H1 (cell line): Measurements from ENCODE around the gene DNAAF8. TPM values are rescaled to one million over a fixed set of nuclear protein-coding genes. Genes with fewer than 3 reads are reported as not detected.

Experiments
- CHD1 ChIP-seq: IDR thresholded peaks from 2 replicates; pipeline ENCODE4 v1.6.1; 2012; ENCODE audit warnings: low read depth, low read length, improper control_type of control experiment
- EP300 ChIP-seq, 2 experiments: IDR thresholded peaks; 1 replicate in 1 of 2; 2 replicates in 1 of 2; pipeline ENCODE4 v1.6.1; 2011 to 2012; ENCODE audit warnings: low read depth in 2 of 2, low read length in 2 of 2, mild to moderate bottlenecking in 2 of 2, borderline replicate concordance in 1 of 2, inconsistent platforms in 1 of 2, moderate library complexity in 1 of 2
- EZH2 ChIP-seq: fragments of 200-600 bp; sonication (generic); IDR thresholded peaks from 2 replicates; pipeline ENCODE4 v1.7.1; 2012; ENCODE audit warnings: low read depth, mild to moderate bottlenecking, moderate library complexity, low read length, inconsistent platforms; ENCODE audit not compliant: severe bottlenecking
- GTF2F1 ChIP-seq: IDR thresholded peaks from 2 replicates; pipeline ENCODE4 v1.6.1; 2012; ENCODE audit warnings: low read depth, low read length, improper control_type of control experiment, borderline replicate concordance
- TAF7 ChIP-seq: optimal IDR thresholded peaks from 2 replicates; pipeline ENCODE3; 2011; ENCODE audit warnings: low read depth, mild to moderate bottlenecking, inconsistent platforms, low read length, moderate library complexity, borderline replicate concordance
- polyA plus RNA-seq, 7 experiments: library from polyadenylated mRNA; depleted of rRNA in 3 of 7; stranded (reverse) in 5 of 7; unstranded in 2 of 7; fragments of >200 nt in 5 of 7; fragments of 200-250 nt in 2 of 7; gene quantifications; 1 replicate in 5 of 7; 2 replicates in 1 of 7; 4 replicates in 1 of 7; pipeline versions ENCODE4 v1.2.1 to v1.2.3, GENCODE V29; 2011 to 2013; ENCODE audit warnings: missing spikeins in 2 of 7, mixed read lengths in 2 of 7
- total RNA-seq: library from RNA; stranded (reverse); fragmentation: NEBNext Ultra II Directional; extraction: Animal tissue kit (Norgen Biotek cat#: 25700); gene quantifications from 2 replicates; pipeline ENCODE4 v1.2.1, GENCODE V29; 2021

DNAAF8 gene
- total and polyA plus RNA-seq, 2 of the 8 experiments (the other 6 are each of a cell fraction or from before 2014, with no cell fraction given) = 0.39 TPM; not detected in 1

DNA sequence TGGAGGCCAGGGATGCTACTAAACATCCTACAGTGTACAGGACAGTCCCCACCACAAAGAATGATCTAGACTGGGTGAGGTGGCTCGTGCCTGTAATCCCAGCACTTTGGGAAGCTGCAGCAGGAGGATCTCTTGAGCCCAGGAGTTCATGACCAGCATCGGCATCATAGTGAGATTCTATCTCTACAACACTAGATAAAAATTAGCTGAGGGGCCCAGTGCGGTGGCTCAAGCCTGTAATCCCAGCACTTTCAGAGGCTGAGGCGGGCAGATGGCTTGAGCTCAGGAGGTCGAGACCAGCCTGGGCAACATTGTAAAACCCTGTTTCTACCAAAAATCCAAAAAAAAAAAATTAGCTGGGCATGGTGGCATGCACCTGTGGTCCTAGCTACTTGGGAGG, 38.0 kb downstream of the DNAAF8 start (continued):
- TF ChIP-seq EP300 (IDR thresholded peaks at IDR 0.05; ENCODE audit: borderline replicate concordance in 1 of 2, low read depth in 2 of 2, low read length in 2 of 2) (no peak), GTF2F1 (no peak), TAF7 (no peak), CHD1 (no peak), EZH2 (no peak)
- TF ChIP-seq, all 59 proteins: peak for 0
